Prostate gland (tissue), 2 donors: ENCODE data around the gene RGS12. TPM values are rescaled to one million over a fixed set of nuclear protein-coding genes. Genes with fewer than 3 reads are reported as not detected.

Source experiments
- DNase-seq: peaks from one replicate; pipeline ENCODE4 v3.0.0-alpha.2; 2019; ENCODE audit warnings: low spot score
- H3K27ac ChIP-seq, 2 donors: fragments of 200-600 bp; sonication (generic); 2 replicates each; pipeline ENCODE4 v1.5.1; 2017 to 2019
- H3K27me3 ChIP-seq: fragments of 200-600 bp; sonication (generic); replicated peaks from 2 replicates; pipeline ENCODE4 v1.5.1; 2019; ENCODE audit not compliant: insufficient read depth
- H3K36me3 ChIP-seq, 2 donors: fragments of 200-600 bp; sonication (generic); 1 replicate in 1 of 2; 2 replicates in 1 of 2; pipeline versions ENCODE4 v1.5.1 to v1.8.1; 2017 to 2019
- H3K4me1 ChIP-seq: fragments of 200-600 bp; sonication (generic); replicated peaks from 2 replicates; pipeline ENCODE4 v1.5.1; 2019
- H3K4me3 ChIP-seq, 2 donors: fragments of 200-600 bp; sonication (generic); 2 replicates each; pipeline ENCODE4 v1.5.1; 2017 to 2019
- H3K9me3 ChIP-seq: fragments of 200-600 bp; sonication (generic); 2 replicates; pipeline ENCODE4 v1.5.1; 2017
- CTCF ChIP-seq, 4 experiments: fragments of 200-600 bp in 2 of 4; fragments of 450-650 bp in 2 of 4; sonication (generic) in 2 of 4; IDR thresholded peaks; 1 replicate in 3 of 4; 2 replicates in 1 of 4; pipeline ENCODE4 v1.5.1; 2016 to 2019; ENCODE audit warnings: antibody characterized with exemption in 4 of 4, mild to moderate bottlenecking in 2 of 4, moderate library complexity in 2 of 4
- POLR2A ChIP-seq: fragments of 450-650 bp; IDR thresholded peaks from one replicate; pipeline ENCODE4 v1.6.1; 2016; ENCODE audit warnings: antibody characterized with exemption, mild to moderate bottlenecking
- POLR2AphosphoS5 ChIP-seq: sonication (generic); formaldehyde crosslinking; IDR thresholded peaks from one replicate; pipeline ENCODE4 v1.6.1; 2017; ENCODE audit warnings: antibody characterized with exemption
- WGBS: methylation state at CpG from one replicate; pipeline ENCODE4 v1.1.5; 2018; 5-methylcytosine and 5-hydroxymethylcytosine counted together
- intact Hi-C: fragments of 100-400 bp; cut with DNase I; formaldehyde crosslinking; loops from one replicate; pipeline ENCODE4 v1.14.2; 2022
- total RNA-seq, 2 donors: library from RNA; depleted of rRNA; stranded (reverse); fragments of >200 nt; gene quantifications; one replicate each; pipeline ENCODE4 v1.1.0, GENCODE V29; 2016

RGS12 gene
- total RNA-seq, 2 donors from 2014 or later: 33.7 to 36.5 TPM

DNA sequence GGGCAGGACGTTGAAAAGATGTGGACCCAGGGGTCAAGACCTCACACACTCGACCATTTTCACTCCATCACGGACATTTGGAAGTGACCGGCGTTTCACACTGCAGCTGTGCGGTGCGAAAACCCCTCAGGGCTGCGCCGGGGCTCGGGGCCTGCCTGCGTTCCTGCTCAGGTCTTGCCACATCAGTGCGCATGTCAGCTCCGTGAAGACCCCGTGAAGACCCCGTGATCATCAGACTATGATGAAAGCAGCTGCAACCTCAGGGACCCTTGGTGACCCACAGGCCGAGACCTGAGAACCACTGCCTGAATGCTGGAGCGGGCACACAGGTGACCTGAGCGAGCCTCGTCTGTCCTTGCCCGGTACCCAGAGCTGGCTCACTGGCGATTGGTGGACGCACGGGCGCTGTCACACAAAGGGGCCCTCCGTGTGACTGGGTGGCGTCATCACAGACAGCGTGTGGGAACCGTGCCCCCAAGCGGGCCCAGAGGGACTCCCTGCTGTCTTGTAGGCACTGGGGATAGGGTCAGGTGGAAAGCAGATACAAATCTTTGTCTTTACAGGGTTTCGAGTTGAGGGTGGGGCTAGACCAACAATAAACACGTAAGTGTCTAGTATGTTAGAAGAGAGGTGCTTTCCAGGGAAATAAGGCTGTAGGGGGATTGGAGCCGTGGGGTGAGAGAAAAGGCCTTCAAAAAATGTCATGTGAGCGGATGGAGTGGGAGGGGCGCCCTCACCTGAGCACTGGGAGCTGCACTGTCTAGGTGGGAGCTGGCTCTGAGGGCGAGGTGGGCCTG lies 31.2 kb upstream of the RGS12 start:
- intact Hi-C loops: no loop called here

DNA sequence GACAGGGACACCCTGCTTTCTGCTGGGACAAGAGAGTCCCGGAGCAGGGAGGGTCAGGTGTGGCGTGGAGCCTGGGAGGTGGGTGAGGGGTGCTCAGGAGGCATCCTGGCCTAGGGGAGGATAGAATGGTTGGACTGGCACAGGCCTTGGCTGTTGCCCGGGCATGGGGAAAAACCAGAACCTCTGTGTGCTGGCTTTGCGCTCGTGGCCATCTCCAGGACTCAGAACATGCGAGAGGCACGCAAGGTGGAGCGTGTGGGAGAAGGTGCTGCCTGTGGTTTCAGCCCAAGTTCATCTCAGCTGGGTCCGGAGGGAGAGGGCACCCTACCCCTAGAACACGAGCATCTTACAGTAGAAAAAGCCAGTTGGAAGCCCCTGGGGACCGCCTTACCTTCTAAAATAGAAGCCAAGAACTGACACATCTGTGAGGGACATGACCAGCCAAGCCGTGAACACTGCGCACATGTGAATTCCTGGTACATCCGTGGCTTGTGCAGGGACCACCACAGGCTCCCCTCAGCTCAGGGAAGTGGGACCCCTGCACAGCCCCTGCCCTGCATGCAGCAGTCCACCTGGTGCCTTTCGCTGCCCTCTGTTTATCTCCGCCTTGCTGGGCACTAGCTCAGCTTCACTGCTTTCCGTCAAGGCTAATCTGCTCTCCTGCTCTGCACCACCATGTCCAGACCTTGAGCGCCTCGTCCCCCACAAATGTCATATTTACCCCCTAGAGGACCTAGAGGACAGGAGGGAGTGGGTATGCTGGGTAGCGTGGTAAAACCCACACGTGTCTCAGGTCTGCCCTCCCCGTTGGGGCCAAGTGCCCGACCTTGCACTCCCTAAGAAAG lies 30.4 kb upstream of the RGS12 start:
- H3K9me3 ChIP-seq: no peaks in the 10 kb centered on the region
- DNase-seq: no peak

More for the DNA sequence above, 31.2 kb upstream of the RGS12 start:
- Histone ChIP-seq H3K4me1 (no peaks in the 10 kb centered on the region), H3K36me3 (no peaks in the 10 kb centered on the region), H3K4me3 (no peak overlapping the region), H3K27ac (no peak overlapping the region), H3K9me3 (no peaks in the 10 kb centered on the region), H3K27me3 (no peaks in the 10 kb centered on the region)
- no peak for TF ChIP-seq POLR2A
- no peak for TF ChIP-seq CTCF (IDR thresholded peaks at IDR 0.05)
- TF ChIP-seq POLR2AphosphoS5: no peak
- 89% methylated on average over 33 of the region's 35 CpGs for WGBS
- no peak for DNase-seq

DNA sequence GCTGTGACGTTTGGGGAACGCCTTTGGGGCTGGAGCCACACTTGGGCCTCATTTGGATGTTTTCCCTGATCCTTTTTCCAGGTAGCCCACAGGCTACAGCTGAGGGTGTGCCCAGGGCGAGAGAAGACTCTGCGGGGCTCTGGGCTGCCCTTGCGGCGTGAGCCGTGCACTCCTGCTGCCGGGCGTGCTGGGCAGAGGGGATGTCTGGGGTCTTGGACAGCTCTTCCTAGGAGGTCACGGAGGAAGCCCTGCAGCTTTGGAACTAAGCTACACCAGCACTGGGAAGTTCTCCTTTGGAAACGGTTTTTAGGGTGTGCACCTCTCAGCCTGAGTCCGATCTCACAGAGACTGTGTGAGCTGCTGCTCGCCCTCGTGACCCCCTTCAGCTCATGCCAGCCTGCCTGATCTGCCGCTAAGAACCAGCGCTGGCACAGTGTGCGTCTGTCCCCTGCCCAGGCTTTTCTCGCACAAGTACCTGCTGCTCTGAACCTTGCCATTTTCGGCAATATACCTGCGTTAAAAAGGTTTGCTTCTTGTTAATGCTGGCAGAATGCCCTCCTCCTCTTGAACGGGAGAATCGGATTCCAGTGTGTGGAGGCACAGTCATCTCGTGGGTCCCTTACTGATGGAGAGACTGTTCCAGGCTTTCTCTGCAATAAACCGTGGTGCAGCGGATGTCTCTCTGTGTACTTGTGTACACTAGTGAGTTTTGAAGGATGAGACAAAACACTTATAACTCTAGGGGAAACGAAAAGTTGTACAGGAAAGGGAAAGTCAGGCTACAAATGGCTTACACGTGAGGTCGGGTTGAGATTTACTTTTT lies 29.6 kb upstream of the RGS12 start:
- H3K9me3 ChIP-seq: no peaks in the 10 kb centered on the region
- no peak for TF ChIP-seq POLR2A
- TF ChIP-seq POLR2AphosphoS5: no peak
- TF ChIP-seq CTCF (IDR thresholded peaks at IDR 0.05): no peak
- H3K4me3 ChIP-seq: no peak overlapping the region
- intact Hi-C loops: no loop called here
- WGBS: 66% methylated on average over 28 of the region's 28 CpGs
- no peak overlapping the region for H3K27ac ChIP-seq
- no peaks in the 10 kb centered on the region for H3K27me3 ChIP-seq
- no peak for DNase-seq
- H3K36me3 ChIP-seq: no peaks in the 10 kb centered on the region
- no peaks in the 10 kb centered on the region for H3K4me1 ChIP-seq

More for the DNA sequence above, 30.4 kb upstream of the RGS12 start:
- no peak overlapping the region for H3K27ac ChIP-seq
- TF ChIP-seq POLR2AphosphoS5 (no peak), CTCF (IDR thresholded peaks at IDR 0.05) (no peak), POLR2A (no peak)
- WGBS: 90% methylated on average over 23 of the region's 23 CpGs
- H3K36me3 ChIP-seq: no peaks in the 10 kb centered on the region
- H3K27me3 ChIP-seq: no peaks in the 10 kb centered on the region
- no peaks in the 10 kb centered on the region for H3K4me1 ChIP-seq
- no peak overlapping the region for H3K4me3 ChIP-seq
- intact Hi-C loops: no loop called here

DNA sequence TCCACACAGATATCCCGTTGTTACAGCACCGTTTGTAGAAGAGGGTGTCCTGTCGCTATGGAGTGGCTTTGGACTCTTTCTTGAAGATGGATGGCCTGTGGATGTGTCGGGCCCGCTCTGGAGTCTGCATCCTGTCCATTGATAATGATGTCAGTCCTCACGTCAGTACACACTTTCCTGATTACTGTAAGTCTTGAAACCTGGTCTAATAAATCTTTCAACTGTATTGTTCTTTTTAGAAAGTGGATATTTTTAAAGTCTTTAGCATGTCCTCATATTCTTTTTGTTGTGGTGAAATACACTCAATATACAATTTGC lies 29.0 kb upstream of the RGS12 start:
- TF ChIP-seq CTCF (IDR thresholded peaks at IDR 0.05) (no peak), POLR2AphosphoS5 (no peak), POLR2A (no peak)
- no peak for DNase-seq
- no peaks in the 10 kb centered on the region for H3K36me3 ChIP-seq
- no peaks in the 10 kb centered on the region for H3K27me3 ChIP-seq
- intact Hi-C loops: no loop called here
- no peaks in the 10 kb centered on the region for H3K9me3 ChIP-seq
- WGBS: 64% methylated on average over 6 of the region's 6 CpGs
- no peak overlapping the region for H3K27ac ChIP-seq
- no peaks in the 10 kb centered on the region for H3K4me1 ChIP-seq
- no peak overlapping the region for H3K4me3 ChIP-seq
